NCI-H526 treated with DMSO at 0.1 percent for 48 hours (cell line): ENCODE data around the gene COL5A1.

Source experiments
- DNase-seq: peaks from one replicate; lab custom pipeline; 2025; lab: John Stamatoyannopoulos, UW

The COL5A1 gene

DNA sequence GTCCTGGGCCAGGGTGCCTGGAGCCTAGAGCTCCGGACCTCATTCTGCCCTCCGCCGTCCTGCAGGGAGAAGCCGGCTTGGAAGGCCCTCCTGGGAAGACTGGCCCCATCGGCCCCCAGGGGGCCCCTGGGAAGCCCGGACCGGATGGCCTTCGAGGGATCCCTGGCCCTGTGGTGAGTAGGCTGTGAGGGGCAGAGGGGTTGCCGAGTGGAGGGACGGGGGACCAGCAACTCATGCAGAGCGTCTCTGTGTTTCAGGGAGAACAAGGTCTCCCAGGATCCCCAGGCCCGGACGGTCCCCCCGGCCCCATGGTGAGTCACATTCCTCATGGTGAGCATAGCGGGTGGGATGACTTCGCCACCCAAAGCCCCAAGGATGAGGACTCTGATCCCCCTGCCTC is 177.0 kb downstream of the COL5A1 start:
- DNase-seq, result no peak

DNA sequence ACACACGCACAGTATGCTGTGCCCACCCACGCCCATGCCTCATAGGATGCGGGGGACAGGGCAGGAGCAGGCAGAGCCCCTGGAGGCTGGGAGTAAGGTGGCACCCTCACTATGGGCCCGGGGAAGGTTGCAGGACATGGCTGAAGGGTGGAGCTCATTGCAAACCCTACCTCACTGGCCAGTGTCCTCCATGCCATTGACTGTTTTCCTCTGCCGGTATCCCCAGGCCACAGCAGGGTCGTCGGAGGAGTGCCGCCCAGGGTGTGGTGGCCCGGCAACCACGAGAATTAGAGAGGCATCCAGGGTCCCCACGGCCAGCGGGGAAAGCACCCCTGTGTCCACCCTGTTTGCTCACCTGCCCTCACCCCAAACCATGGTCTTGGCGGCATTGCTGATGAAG is 179.3 kb downstream of the COL5A1 start:
- DNase-seq, result no peak

DNA sequence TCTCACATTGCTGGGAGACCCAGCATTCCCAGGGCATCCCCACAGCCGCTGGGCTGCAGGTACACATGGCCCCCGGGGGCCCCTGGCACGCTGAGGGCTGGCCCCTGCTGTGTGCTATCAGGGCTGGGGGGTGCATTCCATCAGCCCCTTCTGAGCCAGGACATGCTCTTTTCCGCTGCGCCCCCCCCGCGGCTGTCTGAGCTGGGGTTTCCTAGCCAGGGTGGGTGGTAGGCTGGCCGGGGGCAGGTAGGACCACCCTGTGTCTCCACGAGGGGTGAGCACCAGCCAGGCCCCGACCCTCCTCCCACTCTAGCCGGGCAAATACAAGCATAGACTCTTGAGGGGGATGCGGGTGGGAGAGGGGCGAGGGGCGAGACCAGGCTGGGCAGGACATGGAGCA is 180.9 kb downstream of the COL5A1 start:
- no peak for DNase-seq

DNA sequence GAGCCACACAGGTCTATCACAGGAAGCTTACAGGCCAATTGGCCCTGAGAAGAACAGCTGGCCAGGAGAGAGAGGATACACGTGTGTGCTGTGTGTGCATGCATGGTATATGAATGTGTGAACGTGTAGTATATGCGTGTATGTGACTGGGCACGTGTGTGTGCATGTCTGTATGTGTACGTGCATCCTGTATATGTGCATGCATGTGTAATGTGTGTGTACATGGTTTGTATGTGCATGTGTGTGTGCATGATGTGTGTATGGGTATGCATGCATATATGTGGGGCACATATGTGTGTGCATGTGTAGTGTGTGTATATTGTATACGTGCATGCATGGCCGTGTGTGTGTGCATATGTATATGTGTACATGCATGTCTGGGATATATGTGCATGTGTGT is 182.0 kb downstream of the COL5A1 start:
- no peak for DNase-seq

DNA sequence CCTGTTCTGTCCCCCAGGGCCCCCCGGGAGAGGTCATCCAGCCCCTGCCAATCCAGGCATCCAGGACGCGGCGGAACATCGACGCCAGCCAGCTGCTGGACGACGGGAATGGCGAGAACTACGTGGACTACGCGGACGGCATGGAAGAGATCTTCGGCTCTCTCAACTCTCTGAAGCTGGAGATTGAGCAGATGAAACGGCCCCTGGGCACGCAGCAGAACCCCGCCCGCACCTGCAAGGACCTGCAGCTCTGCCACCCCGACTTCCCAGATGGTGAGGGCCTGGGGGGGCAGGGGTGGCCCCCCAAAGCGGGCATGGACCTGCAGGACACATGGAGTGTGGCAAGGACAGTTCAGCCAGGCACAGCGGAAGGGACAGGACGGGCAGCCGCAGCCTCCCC is 183.0 kb downstream of the COL5A1 start:
- DNase-seq, result no peak

DNA sequence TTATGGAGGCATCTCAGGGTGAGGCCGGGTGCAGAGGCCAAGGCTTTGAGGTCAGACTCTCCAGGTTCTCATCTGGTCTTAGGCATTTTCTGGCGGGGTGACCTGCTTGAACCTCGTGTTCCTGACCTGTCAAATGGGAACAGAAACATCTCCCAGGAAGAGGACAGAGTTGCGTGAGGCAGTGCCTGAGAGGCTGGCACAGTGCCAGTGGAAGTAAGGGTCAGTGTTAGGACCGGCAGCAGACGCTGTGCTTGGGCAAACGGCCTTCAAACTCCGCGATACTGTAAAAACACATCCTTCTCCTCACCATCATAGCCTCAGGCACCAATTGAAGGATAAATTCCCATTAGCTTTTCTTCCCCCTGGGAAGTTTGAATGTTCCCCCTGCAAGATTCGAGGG is 183.4 kb downstream of the COL5A1 start:
- no peak for DNase-seq

DNA sequence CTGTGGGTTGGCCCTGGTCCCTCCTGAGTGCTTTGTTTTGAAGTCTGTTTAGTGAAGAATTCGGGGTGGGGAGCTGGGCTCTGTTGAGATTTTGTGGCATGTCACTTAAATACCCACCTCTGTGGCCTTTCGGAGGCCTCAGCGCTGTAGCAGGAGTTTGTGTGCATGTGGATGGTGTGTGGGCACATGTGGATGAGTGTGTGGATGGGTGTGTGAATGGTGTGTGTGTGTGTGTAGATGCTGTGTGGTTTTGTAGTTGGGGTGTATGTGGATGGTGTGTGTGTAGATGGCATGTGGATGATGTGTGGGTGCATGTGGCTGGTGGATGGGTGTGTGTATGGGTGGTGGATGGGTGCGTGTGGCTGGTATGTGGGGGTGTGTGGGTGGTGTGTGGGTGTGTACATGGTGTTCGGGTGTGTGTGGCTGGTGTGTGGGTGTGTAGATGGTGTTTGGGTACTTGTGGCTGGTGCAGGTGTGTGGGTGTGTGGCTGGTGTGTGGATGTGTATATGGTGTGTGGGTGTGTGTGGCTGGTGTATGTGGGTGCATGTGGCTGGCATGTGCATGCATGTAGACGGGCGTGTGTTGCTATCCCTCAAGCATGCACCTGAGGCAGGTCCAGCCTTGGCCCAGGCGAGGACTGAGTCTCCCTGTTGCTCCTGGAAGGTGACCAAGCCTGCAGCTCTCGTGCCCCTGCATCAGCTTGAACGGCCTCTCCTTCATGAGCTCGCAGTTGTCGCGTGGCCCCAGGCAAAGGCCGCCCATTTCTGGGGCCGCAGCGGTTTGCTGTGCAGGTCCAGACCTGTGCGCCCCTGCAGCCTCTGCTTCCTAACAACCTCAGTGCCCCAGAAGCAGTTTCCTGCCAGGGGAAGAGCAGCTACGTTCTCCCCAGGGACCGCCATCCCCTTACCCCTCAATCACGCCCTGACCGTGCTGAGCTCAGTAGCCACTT is 185.0 kb downstream of the COL5A1 start:
- DNase-seq, result no peak

DNA sequence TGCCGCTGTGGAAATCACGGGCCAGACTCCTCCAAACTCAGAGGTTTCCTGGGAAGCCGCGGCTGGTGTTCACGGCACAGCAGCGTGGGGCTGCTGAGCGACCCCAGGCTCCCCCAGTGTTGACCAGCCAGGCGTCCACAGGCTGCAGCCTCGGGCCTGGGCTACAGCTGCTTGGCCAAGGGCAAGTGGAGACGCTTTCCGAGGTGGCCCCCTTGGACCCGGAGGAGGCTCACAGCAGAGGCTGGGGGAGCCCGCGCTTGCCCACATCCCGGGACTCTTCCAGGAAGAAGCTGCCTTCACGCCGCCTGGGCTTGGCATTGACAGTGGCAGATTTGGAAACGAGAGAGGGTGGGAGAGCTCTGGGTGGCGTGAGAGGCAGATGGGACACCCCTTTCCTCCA is 186.0 kb downstream of the COL5A1 start:
- DNase-seq, result no peak

DNA sequence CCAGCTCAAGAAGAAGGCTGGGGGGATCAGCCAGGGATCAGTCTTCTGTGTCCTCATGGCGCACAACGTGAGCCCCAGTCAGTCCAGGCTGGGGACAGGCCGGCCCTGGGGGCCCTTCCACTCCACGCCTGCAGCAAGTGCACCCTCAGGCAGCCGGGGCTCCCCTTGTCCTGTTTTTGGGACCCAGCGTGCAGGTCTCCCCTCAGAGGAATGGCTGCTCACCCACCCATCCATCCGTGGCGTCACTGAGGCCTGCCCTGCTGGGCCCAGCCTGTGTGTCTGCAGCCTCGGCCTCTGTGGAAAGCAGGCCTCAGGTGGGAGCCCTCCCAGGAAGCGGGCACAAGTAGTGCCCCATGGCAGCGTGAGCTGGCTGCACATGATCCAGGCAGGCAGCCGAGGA is 186.4 kb downstream of the COL5A1 start:
- no peak for DNase-seq

DNA sequence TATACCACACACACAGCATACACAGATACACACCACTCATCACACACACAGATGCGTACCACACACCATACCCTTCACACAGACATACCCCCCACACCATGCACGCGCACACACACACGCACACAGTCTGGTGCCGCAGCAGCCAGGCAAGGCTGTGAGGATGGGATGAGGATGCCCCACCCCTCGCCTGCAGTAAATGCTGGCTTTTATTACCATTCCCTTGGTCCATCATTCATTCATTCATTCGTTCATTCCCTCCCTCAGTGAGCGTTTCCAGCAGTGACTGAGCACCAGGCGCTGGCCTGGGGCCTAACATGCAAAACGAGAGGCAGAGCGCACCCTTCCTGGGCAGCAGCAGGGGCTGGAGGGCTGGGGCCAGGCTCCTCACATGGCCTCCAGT is 187.3 kb downstream of the COL5A1 start:
- DNase-seq, result no peak

DNA sequence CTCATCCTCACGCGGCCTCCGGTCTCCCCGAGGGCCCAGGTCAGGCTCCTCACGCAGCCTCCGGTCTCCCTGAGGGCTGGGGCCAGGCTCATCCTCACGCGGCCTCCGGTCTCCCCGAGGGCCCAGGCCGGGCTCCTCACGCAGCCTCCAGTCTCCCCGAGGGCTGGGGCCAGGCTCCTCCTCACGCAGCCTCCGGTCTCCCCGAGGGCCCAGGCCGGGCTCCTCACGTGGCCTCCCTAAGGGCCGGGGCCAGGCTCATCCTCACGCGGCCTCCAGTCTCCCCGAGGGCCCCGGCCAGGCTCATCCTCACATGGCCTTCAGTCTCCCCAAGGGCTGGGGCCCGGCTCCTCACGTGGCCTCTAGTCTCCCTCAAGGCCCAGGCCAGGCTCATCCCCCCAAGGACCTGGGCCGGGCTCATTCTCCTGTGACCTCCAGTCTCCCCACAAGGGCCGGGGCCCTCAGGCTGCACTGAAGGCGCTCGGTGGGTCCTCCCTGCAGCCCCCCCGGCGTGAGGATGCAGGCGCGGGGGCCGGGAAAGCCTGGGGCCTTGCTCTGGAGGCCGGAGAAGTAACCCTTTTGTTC is 187.8 kb downstream of the COL5A1 start:
- DNase-seq, result no peak

DNA sequence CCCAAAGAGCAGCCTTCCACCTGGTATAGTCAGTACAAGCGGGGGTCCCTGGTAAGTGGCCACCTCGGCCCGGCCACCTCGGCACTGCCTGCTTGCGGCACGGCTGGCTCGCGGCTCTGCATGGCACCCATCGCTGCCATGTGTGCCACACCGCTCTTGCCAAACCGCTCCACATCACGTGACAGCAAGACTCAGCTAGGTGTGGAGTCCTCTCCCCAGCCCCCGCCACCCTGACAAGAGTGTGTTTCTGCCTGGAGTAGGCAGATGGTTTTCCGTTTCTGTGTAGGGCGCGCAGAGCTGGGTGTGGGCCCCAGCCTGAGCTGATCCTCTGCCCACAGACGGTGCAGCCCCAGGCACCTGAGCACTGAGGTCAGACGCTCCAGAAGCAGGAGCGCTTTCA is 188.5 kb downstream of the COL5A1 start:
- DNase-seq, result no peak

DNA sequence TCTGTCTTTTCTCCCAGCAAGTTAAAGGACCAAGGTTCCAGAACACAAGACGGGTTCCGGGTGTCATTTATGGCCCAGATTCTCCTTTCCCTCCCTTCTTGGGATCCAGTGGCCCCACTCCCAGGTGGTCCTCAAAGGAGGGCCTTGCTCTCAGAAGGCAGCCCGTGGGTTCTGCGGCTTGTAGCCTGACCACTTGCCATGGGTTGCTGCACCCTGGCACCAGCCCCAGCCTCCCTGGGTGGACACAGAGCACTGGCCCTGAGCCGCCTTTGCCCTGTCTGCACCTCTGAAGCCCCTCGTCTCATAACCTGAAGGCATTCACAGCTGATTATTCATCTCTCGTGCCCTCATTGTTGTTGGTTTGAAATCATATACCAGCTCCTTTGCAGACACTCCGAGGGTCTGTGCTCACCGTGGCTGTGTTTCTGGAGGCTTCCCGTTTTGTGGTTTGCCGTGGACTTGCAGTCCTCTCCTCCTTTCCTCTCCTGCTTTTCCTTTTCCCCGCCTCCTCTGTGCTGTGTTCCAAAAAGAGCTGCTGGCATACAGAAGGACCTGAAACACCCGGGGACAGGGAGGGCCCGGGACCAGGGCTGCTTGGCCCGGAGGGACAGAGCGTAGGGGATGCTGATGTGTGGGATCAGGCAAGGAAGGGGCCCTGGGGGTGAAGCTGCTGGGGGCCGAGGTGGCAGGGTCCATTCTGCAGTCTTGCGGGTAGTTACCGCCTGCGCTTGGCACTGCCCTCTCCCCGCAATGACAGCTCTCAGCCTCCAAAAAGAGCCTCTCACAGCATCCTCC is 189.5 kb downstream of the COL5A1 start:
- DNase-seq, result no peak

DNA sequence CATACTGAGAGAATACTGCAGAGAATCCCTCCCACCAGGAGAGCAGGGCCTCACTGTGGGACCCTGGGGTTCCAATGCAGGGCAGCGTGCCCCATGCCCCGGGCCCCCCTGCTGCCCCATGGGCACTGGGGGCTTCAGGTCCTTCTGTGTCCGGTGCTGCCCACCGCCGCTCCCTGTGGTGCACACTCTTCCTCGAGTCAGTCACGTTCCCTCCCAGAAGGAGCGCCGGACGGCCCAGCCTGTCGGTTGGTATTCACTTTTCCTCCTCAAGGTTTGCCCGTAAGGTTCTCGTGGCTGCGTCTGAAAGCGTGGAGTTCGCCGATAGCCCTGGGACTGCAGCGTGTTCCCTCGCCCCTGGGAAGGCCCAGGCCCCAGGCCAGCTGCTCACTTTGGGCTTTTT is 190.9 kb downstream of the COL5A1 start:
- DNase-seq, result no peak

DNA sequence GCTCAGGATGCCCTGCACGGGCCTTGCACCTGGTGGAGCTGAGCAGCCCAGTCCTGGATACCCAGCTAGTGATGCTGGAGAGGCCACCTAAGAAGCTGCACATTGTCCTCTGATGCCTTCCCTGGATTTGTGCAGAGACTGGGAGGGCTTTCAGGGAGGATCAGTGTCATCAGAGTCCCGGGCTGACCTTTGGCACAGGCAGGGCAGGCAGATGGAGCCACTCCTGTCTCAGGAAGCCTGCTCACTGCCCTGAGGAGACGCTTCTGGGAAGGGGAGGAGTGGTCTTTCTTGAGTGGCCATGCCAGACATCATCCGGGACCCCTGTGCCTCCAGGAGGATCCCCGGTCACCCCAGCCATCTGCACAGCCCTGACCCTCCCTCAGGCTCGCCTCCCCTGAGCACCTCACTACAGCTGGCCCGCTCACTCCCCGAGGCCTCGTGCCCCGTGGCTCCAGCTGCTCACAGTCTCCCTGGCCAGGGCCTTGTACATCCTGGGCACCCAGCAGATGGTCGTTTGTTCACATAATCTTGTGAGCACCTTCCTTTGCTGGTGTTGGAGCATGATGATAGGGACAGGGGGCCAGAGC is 191.8 kb downstream of the COL5A1 start:
- DNase-seq, result no peak

DNA sequence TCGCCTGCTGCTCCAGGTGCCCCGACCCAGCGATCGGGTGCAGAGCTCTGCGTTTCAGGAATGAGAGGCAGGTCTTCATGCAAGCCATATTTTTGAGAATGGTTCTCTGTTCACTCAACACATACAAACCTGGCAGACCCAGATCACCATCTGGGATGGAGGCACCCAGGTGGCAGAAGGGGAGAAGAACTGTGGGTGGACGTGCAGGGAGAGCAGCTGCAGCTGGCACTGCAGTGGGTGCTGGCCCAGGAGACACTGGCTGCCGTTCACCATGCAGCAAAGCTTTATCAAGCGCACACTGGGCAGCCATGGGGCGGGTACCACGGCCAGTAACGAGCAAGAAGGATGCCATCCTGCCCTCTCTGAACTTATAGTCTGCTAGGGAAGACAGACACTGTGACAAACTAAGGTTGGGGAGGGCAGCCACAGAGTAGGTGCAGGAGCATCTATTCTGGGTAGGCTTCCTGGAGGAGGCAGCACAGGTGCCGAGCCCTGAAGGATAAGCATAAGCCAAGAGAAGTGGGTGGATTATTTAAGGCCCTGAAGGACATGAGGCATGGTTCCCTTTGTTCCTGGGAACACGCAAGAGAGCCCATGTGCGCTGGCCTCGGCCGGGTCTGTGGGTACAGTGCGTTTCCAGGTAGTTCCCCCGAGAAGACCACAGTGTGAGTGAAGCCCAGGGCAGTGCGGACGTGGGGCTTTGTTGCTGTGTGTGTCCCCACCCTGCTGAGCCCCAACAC is 192.8 kb downstream of the COL5A1 start:
- no peak for DNase-seq

DNA sequence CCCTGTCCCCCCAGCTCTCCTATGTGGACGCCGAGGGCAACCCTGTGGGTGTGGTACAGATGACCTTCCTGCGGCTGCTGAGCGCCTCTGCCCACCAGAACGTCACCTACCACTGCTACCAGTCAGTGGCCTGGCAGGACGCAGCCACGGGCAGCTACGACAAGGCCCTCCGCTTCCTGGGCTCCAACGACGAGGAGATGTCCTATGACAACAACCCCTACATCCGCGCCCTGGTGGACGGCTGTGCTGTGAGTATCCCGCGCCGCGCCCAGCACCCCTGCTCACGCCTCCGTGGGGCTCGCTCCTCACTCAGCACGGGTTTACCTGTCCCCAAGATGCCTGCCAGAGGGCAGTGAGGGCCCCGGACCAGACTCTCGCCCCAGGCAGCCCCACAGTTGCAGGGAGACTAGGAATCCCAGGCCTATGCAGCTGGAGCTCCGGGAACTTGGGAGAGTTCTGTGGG is 193.4 kb downstream of the COL5A1 start:
- no peak for DNase-seq

DNA sequence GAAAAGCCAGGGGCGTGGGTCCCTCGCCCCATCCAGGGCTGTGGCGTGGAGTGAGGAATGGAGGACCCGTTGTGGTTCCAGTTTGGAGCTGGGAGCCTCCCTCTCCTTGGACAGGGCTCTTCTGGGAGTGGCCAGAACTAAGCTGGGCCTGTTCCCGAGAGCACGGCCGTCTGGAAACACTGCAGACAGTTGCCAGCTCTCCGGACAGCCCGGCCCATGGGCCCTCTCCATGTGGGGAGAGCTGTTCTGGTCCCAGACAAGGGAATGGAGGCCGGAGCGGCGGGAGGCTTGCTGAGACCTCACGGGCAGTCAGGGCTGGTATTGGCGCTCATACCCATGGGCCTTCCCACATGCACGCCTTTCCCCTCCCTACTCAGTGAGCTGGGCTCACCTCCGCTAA is 193.8 kb downstream of the COL5A1 start:
- no peak for DNase-seq

DNA sequence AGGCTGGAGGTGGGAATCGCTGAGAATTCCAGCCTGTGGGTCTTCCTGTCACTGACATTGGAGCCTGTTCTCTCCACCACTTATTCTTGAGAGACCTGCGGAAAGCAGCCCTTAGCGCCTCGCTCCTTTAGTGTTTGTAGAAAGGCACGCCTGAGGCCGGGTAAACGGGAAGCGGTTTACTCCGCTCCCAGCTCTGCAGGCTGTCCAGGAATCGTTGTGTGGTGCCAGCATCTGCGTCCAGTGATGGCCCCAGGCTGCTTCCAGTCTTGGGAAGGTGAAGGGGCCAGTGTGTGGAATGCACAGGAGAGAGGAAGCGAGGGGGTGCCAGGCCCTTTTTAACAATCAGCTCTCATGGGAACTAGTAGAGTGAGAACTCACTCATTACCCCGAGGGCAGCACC is 194.4 kb downstream of the COL5A1 start:
- no peak for DNase-seq

DNA sequence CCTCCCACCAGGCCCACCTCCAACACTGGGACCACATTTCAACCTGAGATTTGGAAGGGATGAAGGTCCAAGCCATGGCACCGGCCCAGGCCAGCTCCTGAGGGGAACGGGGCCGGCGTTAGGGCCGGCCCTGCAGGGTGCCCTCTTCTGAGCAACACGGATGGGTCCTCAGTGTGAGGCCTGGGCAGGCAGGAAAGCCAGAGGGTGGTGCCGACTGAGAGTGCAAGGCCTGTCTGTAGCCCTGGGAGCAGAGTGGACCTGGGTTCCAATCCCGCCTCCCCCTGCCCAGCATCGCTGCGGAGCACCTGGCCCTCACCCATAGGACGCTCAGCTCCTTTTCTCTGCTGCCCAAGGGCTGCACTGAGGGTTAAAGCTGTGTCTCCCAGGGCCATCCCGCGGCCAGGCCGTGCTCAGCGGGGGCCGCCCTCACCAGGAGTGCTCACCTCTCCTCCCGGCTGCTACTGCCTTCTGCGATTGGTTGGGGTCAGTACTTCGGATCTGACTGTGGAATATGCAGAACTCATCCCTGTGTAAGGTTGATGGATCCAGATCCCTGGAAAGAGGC is 194.9 kb downstream of the COL5A1 start:
- DNase-seq, result no peak

DNA sequence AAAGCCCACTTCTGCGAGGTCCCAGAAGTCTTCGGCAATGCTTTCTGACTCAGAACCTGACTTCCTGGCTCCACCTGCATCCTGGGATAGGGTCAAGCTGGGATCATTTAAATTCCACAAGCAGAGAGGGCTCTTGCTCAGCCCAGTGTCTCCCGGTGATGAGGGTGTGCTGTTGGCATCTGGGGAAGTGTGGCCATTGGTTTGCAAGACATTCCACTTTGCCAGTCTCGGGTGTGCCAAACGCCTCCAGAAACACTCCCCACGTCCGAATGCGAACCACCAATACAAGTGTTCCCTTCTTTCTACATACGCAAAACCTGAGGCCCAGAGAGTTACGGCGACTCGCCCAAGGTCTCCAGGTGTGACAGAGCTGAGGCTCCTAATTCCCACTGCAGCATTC is 195.9 kb downstream of the COL5A1 start:
- DNase-seq, result no peak
